Panc1 (cell line): ENCODE results near the gene SMURF1. TPM values are rescaled to one million over a fixed set of nuclear protein-coding genes. Genes with fewer than 3 reads are reported as not detected.

Experiments used
- ATAC-seq: fragments of 200-7000 bp; cut with Tn5 transposase; 2 replicates; pipeline ENCODE4 v1.9.1; 2020; ENCODE audit warnings: mild to moderate bottlenecking, moderate library complexity
- BruUV-seq: library from RNA; stranded (reverse); fragments of 400-500 nt; replicated peaks from 2 replicates; lab custom pipeline; 2021; lab: Mats Ljungman, UMichigan
- CTCF ChIA-PET: fragments of 300-600 bp; sonication (Branson Sonifier 250); formaldehyde crosslinking; loops from one replicate; lab custom pipeline; 2022; ENCODE audit warnings: antibody characterized with exemption; lab: Charles Lee
- POLR2A ChIA-PET: fragments of 300-600 bp; sonication (Branson Sonifier 250); formaldehyde crosslinking; loops from one replicate; lab custom pipeline; 2022; ENCODE audit warnings: antibody characterized with exemption; lab: Charles Lee
- DNase-seq: peaks from one replicate; pipeline ENCODE4 v3.0.0-alpha.2; 2010; ENCODE audit warnings: low read depth, low spot score
- H3K27ac ChIP-seq: 2 replicates; pipeline ENCODE4 v1.5.1; 2011; ENCODE audit warnings: mild to moderate bottlenecking, low read length, inconsistent platforms
- H3K27me3 ChIP-seq: fragments of 200-500 bp; sonication (Bioruptor generic); 2 replicates; pipeline ENCODE4 v1.6.0; 2014; ENCODE audit warnings: low read length, inconsistent platforms; ENCODE audit not compliant: control insufficient read depth, insufficient read depth
- H3K36me3 ChIP-seq: fragments of 200-500 bp; sonication (Bioruptor generic); 2 replicates; pipeline ENCODE4 v1.5.1; 2014; ENCODE audit warnings: inconsistent platforms, mild to moderate bottlenecking, low read length, moderate library complexity; ENCODE audit not compliant: control insufficient read depth, insufficient read depth
- H3K4me1 ChIP-seq: 2 replicates; pipeline ENCODE4 v1.5.1; 2011; ENCODE audit warnings: inconsistent platforms, mild to moderate bottlenecking, low read length, moderate library complexity; ENCODE audit not compliant: control insufficient read depth, insufficient read depth
- H3K4me3 ChIP-seq, 2 experiments: 2 replicates each; pipeline ENCODE4 v1.5.1; 2011 to 2012; ENCODE audit warnings: low read depth in 2 of 2, low read length in 2 of 2, mild to moderate bottlenecking in 2 of 2, inconsistent platforms in 1 of 2, moderate library complexity in 1 of 2
- H3K9me3 ChIP-seq: fragments of 200-500 bp; sonication (Bioruptor generic); 2 replicates; pipeline ENCODE4 v1.5.1; 2014; ENCODE audit warnings: low read depth, mild to moderate bottlenecking, inconsistent platforms, low read length, moderate library complexity; ENCODE audit not compliant: control insufficient read depth, insufficient read depth
- POLR2AphosphoS5 ChIP-seq: IDR thresholded peaks from 2 replicates; pipeline ENCODE4 v1.6.1; 2012; ENCODE audit warnings: mild to moderate bottlenecking, low read depth, low read length, moderate library complexity
- SIN3A ChIP-seq: IDR thresholded peaks from 2 replicates; pipeline ENCODE4 v1.6.1; 2012; ENCODE audit warnings: low read depth, mild to moderate bottlenecking, low read length, moderate library complexity, borderline replicate concordance; ENCODE audit not compliant: insufficient read depth
- TCF7L2 ChIP-seq: IDR thresholded peaks from 2 replicates; pipeline ENCODE4 v1.6.1; 2011; ENCODE audit warnings: mild to moderate bottlenecking, low read depth, low read length, inconsistent platforms
- in situ Hi-C: cut with HindIII; loops from 2 replicates; pipeline ENCODE4 v1.10.0; 2016; ENCODE audit warnings: low sequenced_read_pairs, low pct_unique_long_range_greater_than_20kb
- intact Hi-C: fragments of 100-400 bp; cut with micrococcal nuclease; formaldehyde crosslinking; loops from one replicate; pipeline ENCODE4 v1.10.0; 2022; ENCODE audit not compliant: unreplicated experiment
- total RNA-seq: library from RNA; stranded (reverse); gene quantifications from one replicate; pipeline ENCODE4 v1.2.1, GENCODE V29; 2021; ENCODE audit not compliant: unreplicated experiment
- TF ChIP-seq, protein P1 (sequence below), 2 experiments: IDR thresholded peaks; 2 replicates each; pipeline ENCODE4 v1.6.1; 2011 to 2012; ENCODE audit warnings: low read depth in 2 of 2, control low read depth in 1 of 2, low read length in 1 of 2, mild to moderate bottlenecking in 1 of 2, moderate library complexity in 1 of 2; ENCODE audit not compliant: insufficient read depth in 1 of 2
- TF ChIP-seq, protein P2 (sequence below): fragments of 450-650 bp; IDR thresholded peaks from 2 replicates; pipeline ENCODE4 v1.5.1; 2017; ENCODE audit warnings: mild to moderate bottlenecking

Gene SMURF1
- total RNA-seq, 1 experiment from 2014 or later = 47.0 TPM

DNA sequence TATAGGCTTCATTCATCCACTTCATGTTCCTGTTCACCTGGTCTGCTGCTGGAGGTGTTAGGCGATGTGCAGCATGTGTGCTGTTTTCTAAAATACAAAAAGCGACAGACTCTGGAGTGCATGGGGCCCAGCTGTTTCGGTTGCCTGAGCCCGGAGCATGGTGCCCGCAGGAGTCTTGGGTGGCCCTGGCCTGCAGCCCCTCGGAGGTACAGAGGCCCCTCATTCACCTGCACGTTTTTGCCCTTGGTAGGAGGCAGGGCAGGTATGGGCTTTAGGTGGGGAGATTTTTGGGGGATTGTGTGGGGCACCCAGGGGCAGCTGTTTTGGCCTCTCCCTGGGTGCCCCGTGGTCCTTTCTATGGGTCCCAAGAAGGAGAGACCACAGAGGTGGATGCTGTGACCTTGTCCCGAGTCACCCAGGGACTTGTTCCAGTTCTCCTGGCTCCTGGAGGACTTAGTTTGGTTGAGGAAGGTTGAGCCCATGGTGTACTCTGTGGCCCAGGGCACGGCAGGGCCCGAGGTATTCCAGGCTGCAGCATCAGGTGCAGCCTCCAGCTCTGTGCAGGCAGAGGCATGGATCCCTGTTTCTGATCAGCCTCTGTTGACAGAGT, 134.9 kb downstream of the SMURF1 start:
- no TSS peak for BruUV-seq
- Histone ChIP-seq H3K36me3 (peaks cover 15% of the 10 kb centered on the region), H3K4me3 (no peak overlapping the region), H3K27ac (no peak overlapping the region), H3K4me1 (no peaks in the 10 kb centered on the region), H3K27me3 (no peaks in the 10 kb centered on the region), H3K9me3 (no peaks in the 10 kb centered on the region)
- CTCF ChIA-PET = no interaction called here
- POLR2A ChIA-PET = no interaction called here
- intact Hi-C loops (no loop called here), in situ Hi-C loops (no loop called here)
- TF ChIP-seq, protein P1, sequence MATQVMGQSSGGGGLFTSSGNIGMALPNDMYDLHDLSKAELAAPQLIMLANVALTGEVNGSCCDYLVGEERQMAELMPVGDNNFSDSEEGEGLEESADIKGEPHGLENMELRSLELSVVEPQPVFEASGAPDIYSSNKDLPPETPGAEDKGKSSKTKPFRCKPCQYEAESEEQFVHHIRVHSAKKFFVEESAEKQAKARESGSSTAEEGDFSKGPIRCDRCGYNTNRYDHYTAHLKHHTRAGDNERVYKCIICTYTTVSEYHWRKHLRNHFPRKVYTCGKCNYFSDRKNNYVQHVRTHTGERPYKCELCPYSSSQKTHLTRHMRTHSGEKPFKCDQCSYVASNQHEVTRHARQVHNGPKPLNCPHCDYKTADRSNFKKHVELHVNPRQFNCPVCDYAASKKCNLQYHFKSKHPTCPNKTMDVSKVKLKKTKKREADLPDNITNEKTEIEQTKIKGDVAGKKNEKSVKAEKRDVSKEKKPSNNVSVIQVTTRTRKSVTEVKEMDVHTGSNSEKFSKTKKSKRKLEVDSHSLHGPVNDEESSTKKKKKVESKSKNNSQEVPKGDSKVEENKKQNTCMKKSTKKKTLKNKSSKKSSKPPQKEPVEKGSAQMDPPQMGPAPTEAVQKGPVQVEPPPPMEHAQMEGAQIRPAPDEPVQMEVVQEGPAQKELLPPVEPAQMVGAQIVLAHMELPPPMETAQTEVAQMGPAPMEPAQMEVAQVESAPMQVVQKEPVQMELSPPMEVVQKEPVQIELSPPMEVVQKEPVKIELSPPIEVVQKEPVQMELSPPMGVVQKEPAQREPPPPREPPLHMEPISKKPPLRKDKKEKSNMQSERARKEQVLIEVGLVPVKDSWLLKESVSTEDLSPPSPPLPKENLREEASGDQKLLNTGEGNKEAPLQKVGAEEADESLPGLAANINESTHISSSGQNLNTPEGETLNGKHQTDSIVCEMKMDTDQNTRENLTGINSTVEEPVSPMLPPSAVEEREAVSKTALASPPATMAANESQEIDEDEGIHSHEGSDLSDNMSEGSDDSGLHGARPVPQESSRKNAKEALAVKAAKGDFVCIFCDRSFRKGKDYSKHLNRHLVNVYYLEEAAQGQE (IDR thresholded peaks at IDR 0.05; ENCODE audit: insufficient read depth in 1 of 2, low read depth in 2 of 2, low read length in 1 of 2) = no peak
- TF ChIP-seq, protein P2, sequence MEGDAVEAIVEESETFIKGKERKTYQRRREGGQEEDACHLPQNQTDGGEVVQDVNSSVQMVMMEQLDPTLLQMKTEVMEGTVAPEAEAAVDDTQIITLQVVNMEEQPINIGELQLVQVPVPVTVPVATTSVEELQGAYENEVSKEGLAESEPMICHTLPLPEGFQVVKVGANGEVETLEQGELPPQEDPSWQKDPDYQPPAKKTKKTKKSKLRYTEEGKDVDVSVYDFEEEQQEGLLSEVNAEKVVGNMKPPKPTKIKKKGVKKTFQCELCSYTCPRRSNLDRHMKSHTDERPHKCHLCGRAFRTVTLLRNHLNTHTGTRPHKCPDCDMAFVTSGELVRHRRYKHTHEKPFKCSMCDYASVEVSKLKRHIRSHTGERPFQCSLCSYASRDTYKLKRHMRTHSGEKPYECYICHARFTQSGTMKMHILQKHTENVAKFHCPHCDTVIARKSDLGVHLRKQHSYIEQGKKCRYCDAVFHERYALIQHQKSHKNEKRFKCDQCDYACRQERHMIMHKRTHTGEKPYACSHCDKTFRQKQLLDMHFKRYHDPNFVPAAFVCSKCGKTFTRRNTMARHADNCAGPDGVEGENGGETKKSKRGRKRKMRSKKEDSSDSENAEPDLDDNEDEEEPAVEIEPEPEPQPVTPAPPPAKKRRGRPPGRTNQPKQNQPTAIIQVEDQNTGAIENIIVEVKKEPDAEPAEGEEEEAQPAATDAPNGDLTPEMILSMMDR = no peak
- TF ChIP-seq TCF7L2 (no peak), POLR2AphosphoS5 (no peak), SIN3A (no peak)
- no peak for DNase-seq
- ATAC-seq = no peak

- intact Hi-C loops (no loop called here), in situ Hi-C loops (no loop called here)
- BruUV-seq = no TSS peak
- ChIA-PET CTCF (no interaction called here), POLR2A (no interaction called here)
- H3K4me3 ChIP-seq = no peak overlapping the region
- TF ChIP-seq, protein P2 = no peak
- TF ChIP-seq POLR2AphosphoS5 (no peak), TCF7L2 (no peak)
- TF ChIP-seq, protein P1 (IDR thresholded peaks at IDR 0.05; ENCODE audit: insufficient read depth in 1 of 2, low read depth in 2 of 2, low read length in 1 of 2) = no peak
- H3K36me3 ChIP-seq = peaks cover 15% of the 10 kb centered on the region
- no peak for DNase-seq
- no peaks in the 10 kb centered on the region for H3K27me3 ChIP-seq
- no peak overlapping the region for H3K27ac ChIP-seq
- H3K4me1 ChIP-seq = no peaks in the 10 kb centered on the region
- no peak for ATAC-seq
- H3K9me3 ChIP-seq = no peaks in the 10 kb centered on the region
Measured at GRCh38 chr7:99008181-99008631, 135.7 kb downstream of the SMURF1 start.
